ENCODE measurements around the gene PIAS1.
A peak's percentile ranks its signal among the peaks of the same experiment; 100 is the strongest.
"Not testable (repeated sequence)": the region's sequence is repeated elsewhere in the genome, so short reads cannot be mapped to it uniquely, and the experiment has no call there.

The PIAS1 gene

GRCh38 chr15:68149059-68149458, 94.9 kb downstream of the PIAS1 start:
- Mint-ChIP-seq H3K4me1 (ENCODE audit: low read depth) (peaks cover 13% of the 10 kb centered on the region), H3K4me3 (no peak overlapping the region), H3K9me3 (ENCODE audit: low read depth) (no peaks in the 10 kb centered on the region), H3K27me3 (no peaks in the 10 kb centered on the region), H3K27ac (peak overlapping the region; percentile 9), H3K36me3 (peaks cover 13% of the 10 kb centered on the region)

GRCh38 chr15:68150187-68150586, 96.1 kb downstream of the PIAS1 start:
- Mint-ChIP-seq H3K27me3 (no peaks in the 10 kb centered on the region), H3K36me3 (peaks cover 13% of the 10 kb centered on the region), H3K9me3 (ENCODE audit: low read depth) (no peaks in the 10 kb centered on the region), H3K4me3 (no peak overlapping the region), H3K27ac (no peak overlapping the region), H3K4me1 (ENCODE audit: low read depth) (peaks cover 14% of the 10 kb centered on the region)

GRCh38 chr15:68151277-68151676, 97.2 kb downstream of the PIAS1 start:
- Mint-ChIP-seq H3K4me3 (no peak overlapping the region), H3K27ac (no peak overlapping the region), H3K36me3 (peaks cover 9% of the 10 kb centered on the region), H3K4me1 (ENCODE audit: low read depth) (peaks cover 10% of the 10 kb centered on the region), H3K27me3 (no peaks in the 10 kb centered on the region), H3K9me3 (ENCODE audit: low read depth) (no peaks in the 10 kb centered on the region)

- H3K4me1 Mint-ChIP-seq (ENCODE audit: low read depth), result peaks cover 10% of the 10 kb centered on the region
- no peaks in the 10 kb centered on the region for H3K27me3 Mint-ChIP-seq
- peaks cover 6% of the 10 kb centered on the region for H3K36me3 Mint-ChIP-seq
- H3K4me3 Mint-ChIP-seq, result no peak overlapping the region
- H3K9me3 Mint-ChIP-seq (ENCODE audit: low read depth), result no peaks in the 10 kb centered on the region
- H3K27ac Mint-ChIP-seq, result peak overlapping the region; percentile 2
These were observed 98.2 kb downstream of the PIAS1 start for GRCh38 chr15:68152342-68152741.

- Mint-ChIP-seq H3K27ac (no peak overlapping the region), H3K4me3 (no peak overlapping the region), H3K9me3 (ENCODE audit: low read depth) (no peaks in the 10 kb centered on the region), H3K36me3 (peaks cover 7% of the 10 kb centered on the region), H3K27me3 (no peaks in the 10 kb centered on the region), H3K4me1 (ENCODE audit: low read depth) (peaks cover 1% of the 10 kb centered on the region)
These were observed 100.9 kb downstream of the PIAS1 start for GRCh38 chr15:68154923-68155559.

- no peak overlapping the region for H3K4me3 Mint-ChIP-seq
- H3K27me3 Mint-ChIP-seq, result no peaks in the 10 kb centered on the region
- no peak overlapping the region for H3K27ac Mint-ChIP-seq
- H3K9me3 Mint-ChIP-seq (ENCODE audit: low read depth), result no peaks in the 10 kb centered on the region
- peaks cover 1% of the 10 kb centered on the region for H3K4me1 Mint-ChIP-seq (ENCODE audit: low read depth)
- peaks cover 19% of the 10 kb centered on the region for H3K36me3 Mint-ChIP-seq
These were observed 103.0 kb downstream of the PIAS1 start for GRCh38 chr15:68157074-68157473.

GRCh38 chr15:68158046-68158628, 104.0 kb downstream of the PIAS1 start:
- Mint-ChIP-seq H3K27ac (no peak overlapping the region), H3K9me3 (ENCODE audit: low read depth) (no peaks in the 10 kb centered on the region), H3K27me3 (no peaks in the 10 kb centered on the region), H3K36me3 (peaks cover 18% of the 10 kb centered on the region), H3K4me1 (ENCODE audit: low read depth) (peaks cover 6% of the 10 kb centered on the region), H3K4me3 (no peak overlapping the region)

GRCh38 chr15:68163191-68163590, 109.1 kb downstream of the PIAS1 start:
- H3K36me3 Mint-ChIP-seq, result peaks cover 20% of the 10 kb centered on the region
- no peaks in the 10 kb centered on the region for H3K27me3 Mint-ChIP-seq
- no peaks in the 10 kb centered on the region for H3K9me3 Mint-ChIP-seq (ENCODE audit: low read depth)
- peak overlapping the region; percentile 58 for H3K27ac Mint-ChIP-seq
- H3K4me3 Mint-ChIP-seq, result no peak overlapping the region
- H3K4me1 Mint-ChIP-seq (ENCODE audit: low read depth), result peaks cover 7% of the 10 kb centered on the region

GRCh38 chr15:68166847-68167246, 112.7 kb downstream of the PIAS1 start:
- Mint-ChIP-seq H3K4me3 (no peak overlapping the region), H3K4me1 (ENCODE audit: low read depth) (peaks cover 7% of the 10 kb centered on the region), H3K27ac (no peak overlapping the region), H3K9me3 (ENCODE audit: low read depth) (no peaks in the 10 kb centered on the region), H3K36me3 (peaks cover 11% of the 10 kb centered on the region), H3K27me3 (no peaks in the 10 kb centered on the region)

GRCh38 chr15:68172037-68172436, 117.9 kb downstream of the PIAS1 start:
- H3K4me1 Mint-ChIP-seq (ENCODE audit: low read depth); H3K27ac Mint-ChIP-seq; H3K9me3 Mint-ChIP-seq (ENCODE audit: low read depth); H3K27me3 Mint-ChIP-seq; H3K4me3 Mint-ChIP-seq; H3K36me3 Mint-ChIP-seq: not testable (repeated sequence)

GRCh38 chr15:68173119-68173518, 119.0 kb downstream of the PIAS1 start:
- no peaks in the 10 kb centered on the region for H3K27me3 Mint-ChIP-seq
- no peak overlapping the region for H3K27ac Mint-ChIP-seq
- no peaks in the 10 kb centered on the region for H3K9me3 Mint-ChIP-seq (ENCODE audit: low read depth)
- H3K4me1 Mint-ChIP-seq (ENCODE audit: low read depth), result peaks cover 9% of the 10 kb centered on the region
- H3K36me3 Mint-ChIP-seq, result peaks cover 5% of the 10 kb centered on the region
- no peak overlapping the region for H3K4me3 Mint-ChIP-seq

- peaks cover 5% of the 10 kb centered on the region for H3K36me3 Mint-ChIP-seq
- no peak overlapping the region for H3K27ac Mint-ChIP-seq
- H3K4me1 Mint-ChIP-seq (ENCODE audit: low read depth), result peaks cover 9% of the 10 kb centered on the region
- H3K27me3 Mint-ChIP-seq, result no peaks in the 10 kb centered on the region
- no peaks in the 10 kb centered on the region for H3K9me3 Mint-ChIP-seq (ENCODE audit: low read depth)
- no peak overlapping the region for H3K4me3 Mint-ChIP-seq
These were observed 121.4 kb downstream of the PIAS1 start for GRCh38 chr15:68175526-68175925.

GRCh38 chr15:68176601-68177000, 122.5 kb downstream of the PIAS1 start:
- Mint-ChIP-seq H3K9me3 (ENCODE audit: low read depth) (no peaks in the 10 kb centered on the region), H3K27ac (peak overlapping the region; percentile 47), H3K27me3 (no peaks in the 10 kb centered on the region), H3K4me3 (no peak overlapping the region), H3K4me1 (ENCODE audit: low read depth) (peaks cover 9% of the 10 kb centered on the region), H3K36me3 (peaks cover 3% of the 10 kb centered on the region)

GRCh38 chr15:68177742-68178141, 123.6 kb downstream of the PIAS1 start:
- H3K4me1 Mint-ChIP-seq (ENCODE audit: low read depth), result peaks cover 9% of the 10 kb centered on the region
- H3K9me3 Mint-ChIP-seq (ENCODE audit: low read depth), result no peaks in the 10 kb centered on the region
- peaks cover 3% of the 10 kb centered on the region for H3K36me3 Mint-ChIP-seq
- H3K27me3 Mint-ChIP-seq, result no peaks in the 10 kb centered on the region
- peak overlapping the region; percentile 47 for H3K27ac Mint-ChIP-seq
- no peak overlapping the region for H3K4me3 Mint-ChIP-seq

- peaks cover 2% of the 10 kb centered on the region for H3K4me1 Mint-ChIP-seq (ENCODE audit: low read depth)
- no peaks in the 10 kb centered on the region for H3K27me3 Mint-ChIP-seq
- H3K36me3 Mint-ChIP-seq, result peaks cover 17% of the 10 kb centered on the region
- no peak overlapping the region for H3K4me3 Mint-ChIP-seq
- H3K27ac Mint-ChIP-seq, result peak overlapping the region; percentile 34
- no peaks in the 10 kb centered on the region for H3K9me3 Mint-ChIP-seq (ENCODE audit: low read depth)
These were observed 129.7 kb downstream of the PIAS1 start for GRCh38 chr15:68183616-68184315.

All from activated naive CD8-positive, alpha-beta T cell (primary cell).